HCT116 (cell line): Measurements from ENCODE around the gene THAP3.

Experiments used
- POLR2A ChIP-seq: IDR thresholded peaks from 2 replicates; pipeline ENCODE4 v1.7.0; 2011; ENCODE audit warnings: borderline replicate concordance; ENCODE audit not compliant: insufficient read depth, insufficient read length; ENCODE audit errors: extremely low read depth
- TCF7L2 ChIP-seq: IDR thresholded peaks from 2 replicates; pipeline ENCODE4 v1.7.0; 2011; ENCODE audit warnings: borderline replicate concordance, inconsistent platforms; ENCODE audit not compliant: insufficient read depth, insufficient read length; ENCODE audit errors: extremely low read depth

- TF ChIP-seq TCF7L2 = no peak
- no peak for TF ChIP-seq POLR2A
Observed at GRCh38 chr1:6637770-6638169, 13.1 kb downstream of the THAP3 start.
